LNCaP clone FGC (cell line): Measurements from ENCODE around the gene ZNF438.

Source experiments
- DNase-seq: peaks from one replicate; pipeline ENCODE4 v3.0.0-alpha.2; 2011; ENCODE audit warnings: low read depth
- H3K4me3 ChIP-seq: 2 replicates; pipeline ENCODE4 v1.5.1; 2011; ENCODE audit warnings: mild to moderate bottlenecking, low read depth, low read length, control low read depth
- CTCF ChIP-seq: IDR thresholded peaks from 2 replicates; pipeline ENCODE4 v1.5.1; 2012; ENCODE audit warnings: mild to moderate bottlenecking; ENCODE audit not compliant: control insufficient read depth, insufficient read depth; ENCODE audit errors: extremely low read depth

The ZNF438 gene

DNA sequence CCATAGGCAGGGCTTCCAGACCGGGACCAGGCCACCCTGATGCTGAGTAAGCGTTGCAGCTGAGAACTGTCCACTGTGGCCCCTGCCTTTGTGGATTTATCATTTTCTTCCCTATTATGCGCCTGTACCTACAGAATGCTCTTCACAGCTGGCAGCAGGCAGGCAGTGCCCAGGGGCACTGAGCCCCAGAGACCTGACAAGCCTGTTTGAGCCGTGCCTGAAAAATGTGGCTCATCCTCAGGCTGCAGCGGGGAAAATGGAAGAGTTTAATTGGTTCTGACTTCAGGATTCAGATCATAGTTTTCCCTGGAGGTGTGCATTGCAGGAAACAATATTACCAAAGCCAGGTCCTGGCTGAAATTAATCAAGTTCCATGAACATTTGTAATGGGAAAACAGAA is 200.2 kb downstream of the ZNF438 start:
- TF ChIP-seq CTCF = no peak
- no peak for DNase-seq
- H3K4me3 ChIP-seq = no peak overlapping the region

DNA sequence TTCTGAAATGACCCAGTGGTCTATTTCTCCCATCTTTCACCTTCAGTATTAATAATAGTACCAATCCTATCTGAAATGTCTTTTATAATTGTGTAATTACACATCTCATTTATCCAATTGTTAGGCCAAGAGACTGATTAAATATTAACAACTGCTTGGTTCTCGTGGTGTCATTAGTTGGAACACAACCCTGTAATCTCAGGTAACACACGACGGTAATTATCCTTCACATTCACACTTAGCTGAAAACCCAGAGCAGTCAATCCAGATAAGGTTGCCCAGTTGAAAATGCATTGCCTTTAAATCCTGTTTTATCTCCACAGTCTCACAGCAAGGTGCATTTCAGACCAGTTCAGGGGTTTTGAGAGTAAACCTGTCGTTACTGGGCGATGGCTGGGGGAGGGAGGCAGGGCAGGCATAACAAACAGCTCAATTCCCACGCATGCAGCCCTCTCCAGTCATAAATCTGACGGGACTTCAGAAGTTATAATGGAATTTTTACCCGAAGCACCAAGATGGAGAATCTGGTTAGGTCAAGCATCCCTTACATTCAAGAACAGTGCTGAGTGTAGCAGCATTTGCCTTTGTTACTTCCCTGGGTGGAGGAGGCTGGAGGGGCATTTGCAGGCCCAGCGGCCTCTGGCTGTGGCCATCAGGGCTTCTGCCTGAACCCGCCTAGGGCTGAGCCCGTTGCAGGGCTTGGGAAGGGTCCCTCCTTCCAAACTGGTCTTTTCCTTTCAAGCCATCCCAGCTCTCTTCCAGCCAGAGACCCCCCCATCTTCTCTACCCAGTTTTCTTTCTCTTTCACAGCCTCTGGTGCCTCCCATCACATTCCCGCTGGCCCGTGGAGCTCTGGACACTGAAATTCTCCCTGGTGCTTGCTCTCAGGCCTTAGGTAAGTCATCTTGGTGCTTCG is 201.1 kb downstream of the ZNF438 start:
- DNase-seq = no peak
- no peak overlapping the region for H3K4me3 ChIP-seq
- TF ChIP-seq CTCF = no peak

- H3K4me3 ChIP-seq = no peak overlapping the region
- DNase-seq = no peak
- no peak for TF ChIP-seq CTCF
Measured at GRCh38 chr10:30829901-30830300, 201.8 kb downstream of the ZNF438 start.

- H3K4me3 ChIP-seq = no peak overlapping the region
- DNase-seq = no peak
- no peak for TF ChIP-seq CTCF
Measured at GRCh38 chr10:30828680-30829079, 203.0 kb downstream of the ZNF438 start.

DNA sequence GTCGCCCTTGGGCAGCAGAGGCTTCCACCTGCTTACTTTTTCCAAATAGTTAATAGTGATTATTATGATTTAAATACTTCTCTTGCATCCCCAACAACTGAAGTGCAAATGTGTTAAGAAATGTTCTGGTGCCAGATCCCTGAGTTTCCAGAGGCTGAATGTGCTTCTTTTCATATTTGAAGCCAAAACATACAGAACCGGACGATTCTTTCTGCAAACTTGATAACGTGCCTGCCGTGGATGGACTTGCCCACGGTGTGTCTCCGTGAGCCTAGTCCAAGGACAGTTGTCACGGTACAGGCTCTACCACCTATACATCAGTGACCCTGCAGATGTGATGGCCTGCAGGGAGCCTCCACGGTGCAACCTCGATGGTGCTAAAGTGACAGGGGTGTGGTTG is 203.5 kb downstream of the ZNF438 start:
- no peak for DNase-seq
- H3K4me3 ChIP-seq = no peak overlapping the region
- no peak for TF ChIP-seq CTCF

- no peak for TF ChIP-seq CTCF
- H3K4me3 ChIP-seq = no peak overlapping the region
- DNase-seq = no peak
Measured at GRCh38 chr10:30827531-30828120, 204.0 kb downstream of the ZNF438 start.
